ENCODE results near the gene LSAMP.
"Not testable (repeated sequence)": the region's sequence is repeated elsewhere in the genome, so short reads cannot be mapped to it uniquely, and the experiment has no call there.

Gene LSAMP

DNA sequence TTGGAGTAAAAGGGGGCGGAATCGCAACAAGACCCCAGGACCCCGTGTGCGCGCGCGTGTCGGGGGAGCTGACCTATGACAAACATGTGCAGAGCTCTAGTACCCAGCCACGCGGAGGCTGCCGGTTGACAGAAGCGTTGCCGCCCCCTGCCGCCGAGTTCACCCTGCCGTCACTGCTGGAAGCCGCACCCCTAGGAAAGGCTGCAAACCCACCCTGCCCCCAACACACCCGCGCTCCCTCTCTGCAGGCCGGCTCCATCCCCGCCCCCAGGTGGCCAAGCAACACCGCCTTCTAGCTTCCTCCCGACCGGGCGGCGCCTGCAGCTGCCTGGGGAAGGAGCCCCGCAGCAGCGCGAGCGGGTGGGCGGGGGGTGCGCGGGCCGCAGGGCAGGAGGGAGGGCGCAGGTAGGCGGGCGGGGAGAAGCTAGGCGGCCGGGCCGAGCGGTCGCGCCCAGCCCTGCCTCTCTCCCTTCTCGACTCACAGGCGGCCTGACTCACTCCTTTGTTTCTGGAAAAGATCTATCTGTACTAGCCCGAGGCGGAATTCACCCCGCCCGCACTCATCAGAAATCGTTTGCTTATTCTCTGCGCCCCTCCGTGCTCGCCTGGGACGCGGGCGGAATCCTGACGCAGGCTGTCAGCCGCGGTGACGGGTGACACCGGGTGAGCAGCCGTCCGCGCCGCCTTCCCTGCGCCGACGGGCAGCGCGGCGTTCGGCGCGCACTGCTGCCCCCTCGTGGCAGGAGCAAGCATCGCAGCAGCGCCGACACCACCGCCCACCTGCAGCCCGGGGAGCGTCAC is 661.1 kb downstream of the LSAMP start:
- peak; percentile 70 for DNase-seq

DNA sequence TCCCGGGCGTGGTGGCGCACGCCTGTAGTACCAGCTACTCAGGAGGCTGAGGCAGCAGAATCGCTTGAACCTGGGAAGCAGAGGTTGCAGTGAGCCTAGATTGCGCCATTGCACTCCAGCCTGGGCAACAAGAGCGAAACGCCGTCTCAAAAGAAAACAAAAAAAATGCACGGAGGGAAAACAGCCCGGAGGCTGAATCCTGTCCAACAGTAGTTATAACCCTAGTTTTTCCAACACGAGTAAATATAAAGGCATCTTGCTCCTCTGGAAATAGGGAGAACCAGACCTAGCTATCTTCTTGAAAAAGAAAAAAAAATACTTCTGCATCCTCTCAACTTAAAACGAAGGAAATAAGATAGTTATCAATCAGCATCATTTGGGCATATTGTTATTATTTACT is 661.9 kb downstream of the LSAMP start:
- DNase-seq = not testable (repeated sequence)

DNA sequence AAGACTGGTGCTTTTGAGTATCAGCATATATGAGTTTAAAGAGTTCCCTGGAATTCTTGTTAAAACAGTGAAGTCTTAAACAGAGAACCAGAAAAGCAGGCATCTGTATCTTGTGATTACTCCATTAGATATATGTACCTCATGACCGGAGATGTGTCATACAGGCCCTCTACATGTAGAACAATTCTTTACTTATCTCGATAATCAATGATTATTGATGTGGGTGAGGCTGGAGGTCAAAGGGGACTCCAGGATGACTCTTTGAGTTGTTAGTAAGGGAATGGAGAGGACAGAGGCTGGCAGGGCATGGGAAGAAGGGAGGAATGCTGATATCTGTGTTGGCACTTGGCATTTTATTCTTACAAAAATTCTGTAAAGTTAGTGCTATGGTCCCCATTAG is 666.3 kb downstream of the LSAMP start:
- DNase-seq = no peak

DNA sequence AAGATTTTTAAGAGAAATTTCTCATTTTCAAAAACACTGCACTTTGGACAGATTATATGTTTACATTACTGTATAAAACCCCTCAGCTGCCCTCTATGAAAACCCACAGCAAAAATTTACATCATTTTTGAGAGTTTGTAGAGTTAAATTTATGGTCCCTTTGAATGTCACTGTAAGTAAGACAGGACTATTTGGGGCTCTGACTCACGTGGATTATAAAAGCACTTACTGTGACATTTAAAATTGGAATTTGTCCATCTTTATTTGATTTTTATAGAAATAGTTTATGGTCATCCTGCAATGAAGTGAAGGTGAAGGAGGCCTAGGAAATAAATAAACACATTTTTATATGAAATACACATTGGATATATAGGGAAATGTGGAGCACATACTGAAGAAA is 672.3 kb downstream of the LSAMP start:
- no peak for DNase-seq

DNA sequence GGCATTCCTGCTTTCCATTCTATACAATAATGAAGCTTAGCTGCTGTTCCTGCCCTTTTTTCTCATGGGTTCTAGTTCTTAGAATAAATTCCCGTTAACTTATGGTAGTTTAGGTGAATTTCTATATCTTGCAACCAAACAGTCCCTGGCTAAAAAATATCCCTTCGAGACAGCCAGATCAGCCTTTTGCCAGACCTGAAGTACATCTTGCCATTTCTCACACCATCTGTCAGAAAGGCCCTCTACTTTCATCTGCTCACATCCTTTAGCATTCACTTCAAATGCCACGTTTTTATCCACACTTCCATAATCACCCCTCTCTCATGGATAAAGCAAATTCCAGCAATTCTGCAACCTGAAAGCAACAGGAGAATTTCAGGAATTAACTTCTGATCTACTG is 676.6 kb downstream of the LSAMP start:
- no peak for DNase-seq

DNA sequence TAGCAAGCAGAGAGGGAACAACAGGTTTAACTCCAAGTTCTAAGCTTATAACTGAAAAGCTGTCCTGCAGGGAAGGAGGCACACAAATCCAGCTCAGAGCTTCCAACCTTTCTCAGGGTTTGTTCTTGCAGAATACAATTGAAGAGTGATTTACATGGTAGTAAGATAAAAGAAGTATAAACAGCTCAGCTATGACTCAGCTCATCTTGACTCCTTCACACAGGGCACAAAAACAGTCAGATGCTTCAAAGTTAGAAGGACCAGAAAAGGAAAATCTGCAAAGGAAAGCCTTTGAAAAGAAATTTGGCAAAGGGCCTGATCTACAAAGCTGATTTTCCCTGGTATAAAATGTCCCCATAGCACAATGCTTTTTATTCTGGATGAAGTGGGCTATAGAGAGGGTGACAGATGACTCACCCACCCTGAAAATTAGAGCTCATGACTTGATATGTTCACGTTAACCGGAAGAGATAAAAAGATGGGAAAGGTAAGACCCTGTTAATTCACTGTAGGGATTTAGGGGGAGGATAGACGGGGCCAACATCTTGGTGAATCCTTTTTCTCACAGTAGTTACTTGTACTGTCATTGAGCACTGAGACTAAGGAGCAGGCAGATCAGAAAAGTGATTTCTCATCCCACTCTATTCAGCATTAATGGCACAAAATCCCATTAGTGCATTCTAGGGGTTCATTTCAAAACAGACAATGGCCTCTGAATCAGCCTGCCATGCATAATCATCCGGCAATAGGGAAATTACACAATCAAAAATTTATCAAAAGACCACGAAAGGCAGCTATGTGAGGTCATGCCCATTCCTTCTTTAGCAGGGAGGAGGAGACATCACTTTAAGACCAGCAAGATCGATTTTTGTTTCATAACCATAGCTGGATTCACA is 678.5 kb downstream of the LSAMP start:
- no peak for DNase-seq

DNA sequence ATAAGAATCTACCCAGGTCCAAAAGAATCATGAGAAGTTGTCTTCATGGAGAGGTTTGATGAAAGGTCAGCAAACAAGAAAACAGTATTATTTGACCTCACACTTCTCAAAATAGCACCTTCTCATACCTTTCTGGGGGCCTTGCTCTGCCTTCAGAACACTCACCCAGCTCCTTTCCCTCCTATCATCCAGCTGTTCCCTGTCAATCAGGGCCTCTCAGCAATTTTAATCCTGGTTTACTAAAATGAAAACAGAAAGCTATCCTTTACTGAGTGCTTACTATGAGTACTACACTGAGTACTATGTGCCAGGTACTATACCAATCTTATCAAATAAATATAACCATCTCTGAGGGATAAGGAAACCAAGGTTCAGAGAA is 683.4 kb downstream of the LSAMP start:
- DNase-seq = no peak

DNA sequence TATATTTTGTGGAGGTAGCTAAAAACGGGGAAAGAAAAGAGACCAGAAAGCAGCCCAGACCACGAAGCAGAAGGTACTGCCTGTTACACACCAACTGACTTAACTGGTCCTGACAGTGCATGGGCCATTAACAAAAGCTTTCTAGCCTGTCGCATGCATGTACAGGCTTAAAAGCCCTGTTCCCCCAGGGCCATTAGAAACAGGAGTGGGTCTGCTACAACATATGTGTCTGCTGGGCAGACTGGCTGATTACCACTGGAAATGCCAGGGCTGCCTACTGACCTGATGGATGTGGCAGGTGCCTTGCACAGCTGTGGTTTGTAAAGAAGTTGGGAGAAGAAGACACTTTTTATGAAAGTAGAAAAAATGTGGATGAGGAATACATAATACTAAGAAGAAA is 684.6 kb downstream of the LSAMP start:
- peak; percentile 19 for DNase-seq

DNA sequence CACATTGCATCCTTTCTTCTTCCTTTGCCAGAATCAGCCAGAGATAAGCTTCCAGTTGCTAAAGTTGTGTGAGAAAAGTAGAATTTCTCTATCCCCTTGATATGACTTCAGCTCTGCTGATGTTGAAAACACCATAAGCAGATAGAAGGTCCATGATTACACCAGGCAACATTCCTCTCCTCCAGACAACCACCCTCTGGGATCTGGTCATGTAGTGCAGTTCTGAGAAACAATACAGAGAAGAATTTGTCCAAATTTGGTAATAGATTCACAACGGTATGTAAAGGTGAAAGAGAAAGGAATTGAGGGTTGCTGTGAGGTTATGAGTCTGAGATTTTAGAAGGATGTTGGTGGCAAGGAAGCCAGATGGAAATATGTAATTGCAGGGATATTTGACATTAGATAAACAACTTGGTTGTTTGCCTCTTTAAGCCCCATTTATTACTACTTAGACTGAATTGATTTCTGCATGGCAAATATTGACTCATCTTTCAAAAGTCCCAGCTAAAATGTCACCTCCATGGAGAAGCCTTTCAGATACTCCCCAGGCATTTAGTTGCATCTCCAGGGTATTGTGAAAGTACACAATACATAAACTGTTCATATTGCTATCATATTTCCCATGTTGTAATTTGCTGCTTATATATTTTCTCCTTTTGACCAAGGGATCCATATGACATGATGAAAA is 687.1 kb downstream of the LSAMP start:
- DNase-seq = peak; percentile 32

DNA sequence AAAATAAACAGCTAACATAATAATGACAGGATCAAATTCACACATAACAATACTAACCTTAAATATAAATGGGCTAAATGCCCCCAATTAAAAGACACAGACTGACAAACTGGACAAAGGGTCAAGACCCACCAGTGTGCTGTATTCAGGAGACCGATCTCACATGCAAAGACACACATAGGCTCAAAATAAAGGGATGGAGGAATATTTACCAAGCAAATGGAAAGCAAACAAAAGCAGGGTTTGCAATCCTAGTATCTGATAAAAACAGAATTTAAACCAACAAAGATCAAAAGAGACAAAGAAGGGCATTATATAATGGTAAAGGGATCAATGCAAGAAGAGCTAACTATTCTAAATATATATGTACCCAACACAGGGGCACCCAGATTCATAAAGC is 692.3 kb downstream of the LSAMP start:
- not testable (repeated sequence) for DNase-seq
